ENCODE results near the gene CDK11B.

CDK11B gene

DNA sequence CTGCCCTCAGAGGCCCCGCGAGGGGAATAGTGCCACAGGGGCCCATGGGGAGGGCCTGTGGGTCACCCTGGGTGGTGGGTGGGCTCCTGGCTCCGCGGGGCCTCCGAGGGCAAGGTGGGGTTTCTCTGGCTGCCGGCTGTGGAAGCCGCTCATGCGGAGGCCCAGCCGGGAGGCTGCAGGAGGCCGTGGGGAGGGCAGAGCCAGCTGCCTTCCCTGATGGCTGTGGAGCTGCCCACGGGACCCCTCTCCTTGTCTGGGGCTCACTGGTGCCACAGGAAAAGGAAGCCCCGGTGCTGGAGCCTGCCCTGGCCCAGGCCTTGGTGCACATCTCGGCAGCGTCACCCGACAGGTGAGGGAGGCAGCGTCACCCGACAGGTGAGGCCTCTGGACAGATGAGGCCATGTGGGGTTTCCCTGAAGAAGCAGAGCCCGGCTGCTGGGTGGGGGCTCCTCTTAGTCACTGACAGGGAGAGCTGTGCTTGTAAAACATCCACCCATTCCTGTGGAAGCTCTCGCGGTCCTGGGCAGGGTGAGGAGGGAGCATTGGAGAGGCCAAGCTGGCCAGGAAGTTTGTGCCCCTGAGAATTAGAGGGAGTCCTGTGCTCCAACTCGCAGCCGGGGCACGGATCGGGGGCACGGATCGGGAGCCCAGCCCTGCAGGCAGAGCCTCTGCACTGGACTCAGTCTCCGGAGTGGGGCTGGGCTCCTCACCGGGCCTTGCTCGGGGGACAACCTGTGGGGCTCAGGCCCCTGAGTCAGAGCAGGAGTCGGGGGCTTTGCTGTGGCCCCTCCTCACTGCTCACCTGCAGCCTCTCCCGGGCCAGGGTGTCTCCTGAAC lies 37.4 kb downstream of the CDK11B start:
- no peak for DNase-seq (ENCODE audit: low read depth)
- no peak overlapping the region for H3K4me3 ChIP-seq (ENCODE audit: low read depth, low read length)
- TF ChIP-seq, protein P1, sequence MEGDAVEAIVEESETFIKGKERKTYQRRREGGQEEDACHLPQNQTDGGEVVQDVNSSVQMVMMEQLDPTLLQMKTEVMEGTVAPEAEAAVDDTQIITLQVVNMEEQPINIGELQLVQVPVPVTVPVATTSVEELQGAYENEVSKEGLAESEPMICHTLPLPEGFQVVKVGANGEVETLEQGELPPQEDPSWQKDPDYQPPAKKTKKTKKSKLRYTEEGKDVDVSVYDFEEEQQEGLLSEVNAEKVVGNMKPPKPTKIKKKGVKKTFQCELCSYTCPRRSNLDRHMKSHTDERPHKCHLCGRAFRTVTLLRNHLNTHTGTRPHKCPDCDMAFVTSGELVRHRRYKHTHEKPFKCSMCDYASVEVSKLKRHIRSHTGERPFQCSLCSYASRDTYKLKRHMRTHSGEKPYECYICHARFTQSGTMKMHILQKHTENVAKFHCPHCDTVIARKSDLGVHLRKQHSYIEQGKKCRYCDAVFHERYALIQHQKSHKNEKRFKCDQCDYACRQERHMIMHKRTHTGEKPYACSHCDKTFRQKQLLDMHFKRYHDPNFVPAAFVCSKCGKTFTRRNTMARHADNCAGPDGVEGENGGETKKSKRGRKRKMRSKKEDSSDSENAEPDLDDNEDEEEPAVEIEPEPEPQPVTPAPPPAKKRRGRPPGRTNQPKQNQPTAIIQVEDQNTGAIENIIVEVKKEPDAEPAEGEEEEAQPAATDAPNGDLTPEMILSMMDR (conservative IDR thresholded peaks at IDR 0.05; ENCODE audit: low read depth, low read length), result no peak

DNA sequence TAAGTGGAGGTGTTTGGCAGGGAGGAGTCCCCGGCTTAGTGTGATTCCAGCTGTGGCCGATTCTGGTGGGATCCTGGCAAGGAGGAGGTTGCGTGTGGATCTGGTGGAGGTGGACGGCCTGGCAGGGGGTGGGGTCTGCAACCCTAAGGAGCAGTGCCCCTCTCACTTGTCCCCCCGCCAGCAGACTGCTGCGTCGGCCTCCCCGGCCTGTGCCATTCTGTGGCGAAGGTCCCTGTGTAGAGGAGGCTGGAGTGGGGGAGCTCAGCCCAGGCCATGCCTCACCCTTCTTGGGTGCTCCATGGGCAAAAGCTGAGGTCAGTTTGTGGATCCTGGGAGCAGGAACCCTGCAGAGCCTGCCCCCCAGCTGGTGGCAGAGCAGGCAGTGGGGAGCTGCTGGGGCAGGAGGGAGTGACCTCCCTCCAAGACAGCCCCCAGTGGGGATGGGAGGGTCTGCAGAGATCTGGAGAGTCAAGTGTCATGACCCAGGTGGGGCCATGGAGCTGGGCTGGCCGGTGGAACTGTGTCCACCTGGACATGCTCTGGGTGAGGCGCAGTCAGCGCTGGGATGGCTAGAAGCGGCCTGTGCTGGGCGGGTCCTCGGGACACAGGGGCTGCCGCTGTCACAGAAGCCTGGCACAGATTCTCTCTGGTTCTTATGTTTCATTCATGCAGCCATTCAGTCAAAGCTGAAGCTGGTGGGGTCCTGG lies 38.2 kb downstream of the CDK11B start:
- TF ChIP-seq, protein P1 (conservative IDR thresholded peaks at IDR 0.05; ENCODE audit: low read depth, low read length), result no peak
- no peak for DNase-seq (ENCODE audit: low read depth)
- no peak overlapping the region for H3K4me3 ChIP-seq (ENCODE audit: low read depth, low read length)

DNA sequence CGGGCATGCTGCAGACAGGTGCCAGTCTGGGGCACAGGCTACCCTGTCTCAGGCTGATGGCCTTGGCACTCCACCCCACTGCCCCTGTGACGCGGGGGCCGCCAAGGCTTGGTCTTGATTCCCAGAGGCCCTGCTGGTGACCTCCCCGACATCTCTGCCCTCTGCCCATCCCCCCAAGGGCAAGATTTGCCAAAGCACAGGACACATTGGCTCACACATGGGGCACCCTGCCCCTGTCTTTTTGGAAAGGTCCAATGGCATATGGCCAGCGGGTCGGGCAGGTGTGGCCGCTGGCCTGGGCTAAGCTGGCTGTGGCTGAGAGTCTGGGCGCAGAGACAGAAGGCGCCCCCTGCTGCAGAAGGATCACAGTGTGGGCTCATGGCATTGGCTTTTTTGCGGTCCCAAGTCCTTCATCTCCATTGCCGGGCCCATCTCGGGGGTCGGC lies 38.9 kb downstream of the CDK11B start:
- no peak for DNase-seq (ENCODE audit: low read depth)
- no peak overlapping the region for H3K4me3 ChIP-seq (ENCODE audit: low read depth, low read length)
- TF ChIP-seq, protein P1 (conservative IDR thresholded peaks at IDR 0.05; ENCODE audit: low read depth, low read length), result peak; percentile 55

DNA sequence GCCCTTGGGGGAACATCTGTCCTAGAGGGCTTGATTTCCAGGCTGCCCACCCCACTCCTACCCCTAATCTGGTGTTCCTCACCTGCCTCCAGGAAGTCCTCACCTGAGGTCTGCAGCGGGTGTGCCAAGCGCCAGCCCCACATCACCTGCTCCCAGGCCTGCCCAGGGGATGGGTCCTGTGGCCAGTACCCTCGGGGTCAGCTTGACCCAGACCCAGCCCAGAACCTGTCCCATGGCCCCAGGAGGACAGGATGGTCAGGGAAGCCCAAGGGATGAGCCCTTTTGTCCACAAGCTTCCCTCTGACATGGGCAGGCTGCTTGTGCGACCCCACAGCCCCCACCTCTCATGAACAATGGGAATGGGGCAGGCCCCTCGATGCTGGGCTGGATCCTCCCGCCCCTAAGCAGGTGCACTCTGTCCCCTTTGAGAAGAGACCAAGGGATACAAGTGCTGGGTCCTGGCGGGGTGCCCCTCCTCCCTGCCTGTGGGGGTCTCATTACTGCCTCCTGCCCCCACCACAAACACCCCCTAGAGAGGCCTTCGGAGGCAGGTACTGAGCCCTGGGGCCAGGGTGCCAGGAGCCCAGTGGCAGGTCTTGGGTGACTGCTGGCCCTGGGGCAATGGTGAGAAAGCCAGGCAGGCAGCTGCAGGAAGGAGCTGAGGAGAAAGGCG lies 40.3 kb downstream of the CDK11B start:
- TF ChIP-seq, protein P1 (conservative IDR thresholded peaks at IDR 0.05; ENCODE audit: low read depth, low read length), result no peak
- no peak overlapping the region for H3K4me3 ChIP-seq (ENCODE audit: low read depth, low read length)
- DNase-seq (ENCODE audit: low read depth), result no peak

DNA sequence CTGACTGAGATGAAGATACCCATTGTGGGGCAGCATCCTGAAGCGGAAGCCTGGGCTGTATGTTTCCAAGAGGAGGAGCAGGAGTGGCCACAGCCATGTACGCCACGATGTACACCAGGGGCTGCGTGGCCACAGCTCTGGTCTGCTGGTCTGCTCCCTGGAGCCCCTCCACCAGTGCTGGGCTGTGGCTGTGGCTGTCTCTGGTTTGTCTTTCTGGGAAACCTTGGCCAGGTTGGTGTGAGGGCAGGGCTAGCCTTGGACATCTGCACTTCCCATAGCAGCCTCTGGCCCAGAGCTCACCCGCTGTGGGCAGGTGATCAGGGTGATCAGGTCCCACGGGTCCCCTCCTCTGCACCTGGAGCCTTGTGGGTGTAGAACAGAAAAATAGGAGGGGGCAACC lies 40.9 kb downstream of the CDK11B start:
- no peak for DNase-seq (ENCODE audit: low read depth)
- no peak overlapping the region for H3K4me3 ChIP-seq (ENCODE audit: low read depth, low read length)
- TF ChIP-seq, protein P1 (conservative IDR thresholded peaks at IDR 0.05; ENCODE audit: low read depth, low read length), result no peak

DNA sequence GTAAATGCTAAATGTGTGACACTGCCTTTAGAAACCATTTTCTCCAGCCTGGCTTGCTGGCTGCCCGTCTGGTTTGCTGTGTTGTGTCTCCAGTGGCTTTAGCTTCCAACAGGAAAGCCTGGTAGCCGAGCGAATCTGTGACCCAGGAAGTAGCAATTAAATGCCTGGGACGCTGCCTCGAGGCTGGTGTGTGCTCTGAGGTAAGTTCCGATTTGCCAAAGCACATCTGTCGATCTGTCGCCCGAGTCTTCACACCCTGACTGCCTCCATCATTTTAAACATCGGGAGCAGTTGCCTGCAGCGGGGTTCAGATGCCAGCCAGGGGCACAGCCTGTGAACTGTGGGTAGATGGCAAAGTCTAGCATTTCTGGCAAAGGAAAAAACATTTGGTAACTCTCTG lies 41.3 kb downstream of the CDK11B start:
- TF ChIP-seq, protein P1 (conservative IDR thresholded peaks at IDR 0.05; ENCODE audit: low read depth, low read length), result no peak
- no peak for DNase-seq (ENCODE audit: low read depth)

More for the DNA sequence above, 41.3 kb downstream of the CDK11B start:
- H3K4me3 ChIP-seq (ENCODE audit: low read depth, low read length), result no peak overlapping the region
